Epithelial cell of esophagus (primary cell): ENCODE data around the gene TBC1D16.

Experiments used
- DNase-seq: peaks from one replicate; pipeline ENCODE4 v3.0.0; 2010; ENCODE audit warnings: low read depth
- H3K4me3 ChIP-seq: 2 replicates; pipeline ENCODE4 v1.5.1; 2011; ENCODE audit warnings: mild to moderate bottlenecking, low read length, control low read depth
- TF ChIP-seq, protein P1 (sequence below): IDR thresholded peaks from 2 replicates; pipeline ENCODE4 v1.5.1; 2011; ENCODE audit warnings: low read depth, mild to moderate bottlenecking, low read length, control low read depth, inconsistent platforms; ENCODE audit not compliant: insufficient read depth; ENCODE audit errors: missing control alignments

TBC1D16 gene

DNA sequence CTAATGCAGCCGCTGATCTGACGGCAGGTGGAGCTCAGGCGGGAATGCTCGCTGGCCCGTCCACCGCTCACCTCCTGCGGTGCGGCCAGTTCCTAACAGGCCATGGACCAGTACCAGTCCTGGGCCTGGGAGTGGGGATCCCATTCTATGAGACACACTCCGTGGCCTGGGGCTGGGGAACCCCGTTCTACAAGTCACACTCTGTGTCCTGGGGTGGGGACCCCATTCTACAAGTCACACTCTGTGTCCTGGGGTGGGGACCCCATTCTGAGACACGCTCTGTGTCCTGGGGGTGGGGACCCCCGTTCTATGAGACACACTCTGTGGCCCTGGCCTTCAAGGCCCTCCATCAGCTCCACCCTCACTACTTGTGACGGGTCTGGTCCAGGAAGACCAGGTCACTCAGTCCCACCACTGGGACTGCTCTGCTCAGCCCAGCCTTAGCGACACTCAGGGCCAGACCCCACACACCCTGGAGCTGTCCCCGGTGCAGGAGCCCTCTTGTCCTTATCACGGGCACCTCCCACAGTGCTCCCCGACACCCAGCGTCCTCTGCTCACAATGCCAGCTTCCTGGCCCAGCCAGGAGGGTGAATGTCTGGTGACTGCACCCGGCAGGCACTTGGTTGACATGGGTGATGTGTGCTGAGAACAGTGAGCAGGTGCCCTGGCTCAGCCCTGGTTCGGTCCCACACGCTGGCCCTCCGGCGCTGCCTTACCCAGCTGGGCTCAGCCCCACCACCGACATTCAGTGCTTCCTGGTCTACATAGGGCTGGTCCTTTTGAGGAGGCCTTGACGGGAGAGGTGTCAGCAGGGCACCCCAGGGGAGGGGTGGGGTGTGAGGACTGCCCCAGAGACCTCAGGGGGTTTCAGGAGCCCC lies 89.1 kb downstream of the TBC1D16 start:
- TF ChIP-seq, protein P1, sequence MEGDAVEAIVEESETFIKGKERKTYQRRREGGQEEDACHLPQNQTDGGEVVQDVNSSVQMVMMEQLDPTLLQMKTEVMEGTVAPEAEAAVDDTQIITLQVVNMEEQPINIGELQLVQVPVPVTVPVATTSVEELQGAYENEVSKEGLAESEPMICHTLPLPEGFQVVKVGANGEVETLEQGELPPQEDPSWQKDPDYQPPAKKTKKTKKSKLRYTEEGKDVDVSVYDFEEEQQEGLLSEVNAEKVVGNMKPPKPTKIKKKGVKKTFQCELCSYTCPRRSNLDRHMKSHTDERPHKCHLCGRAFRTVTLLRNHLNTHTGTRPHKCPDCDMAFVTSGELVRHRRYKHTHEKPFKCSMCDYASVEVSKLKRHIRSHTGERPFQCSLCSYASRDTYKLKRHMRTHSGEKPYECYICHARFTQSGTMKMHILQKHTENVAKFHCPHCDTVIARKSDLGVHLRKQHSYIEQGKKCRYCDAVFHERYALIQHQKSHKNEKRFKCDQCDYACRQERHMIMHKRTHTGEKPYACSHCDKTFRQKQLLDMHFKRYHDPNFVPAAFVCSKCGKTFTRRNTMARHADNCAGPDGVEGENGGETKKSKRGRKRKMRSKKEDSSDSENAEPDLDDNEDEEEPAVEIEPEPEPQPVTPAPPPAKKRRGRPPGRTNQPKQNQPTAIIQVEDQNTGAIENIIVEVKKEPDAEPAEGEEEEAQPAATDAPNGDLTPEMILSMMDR, result no peak
- no peak overlapping the region for H3K4me3 ChIP-seq
- DNase-seq, result no peak

DNA sequence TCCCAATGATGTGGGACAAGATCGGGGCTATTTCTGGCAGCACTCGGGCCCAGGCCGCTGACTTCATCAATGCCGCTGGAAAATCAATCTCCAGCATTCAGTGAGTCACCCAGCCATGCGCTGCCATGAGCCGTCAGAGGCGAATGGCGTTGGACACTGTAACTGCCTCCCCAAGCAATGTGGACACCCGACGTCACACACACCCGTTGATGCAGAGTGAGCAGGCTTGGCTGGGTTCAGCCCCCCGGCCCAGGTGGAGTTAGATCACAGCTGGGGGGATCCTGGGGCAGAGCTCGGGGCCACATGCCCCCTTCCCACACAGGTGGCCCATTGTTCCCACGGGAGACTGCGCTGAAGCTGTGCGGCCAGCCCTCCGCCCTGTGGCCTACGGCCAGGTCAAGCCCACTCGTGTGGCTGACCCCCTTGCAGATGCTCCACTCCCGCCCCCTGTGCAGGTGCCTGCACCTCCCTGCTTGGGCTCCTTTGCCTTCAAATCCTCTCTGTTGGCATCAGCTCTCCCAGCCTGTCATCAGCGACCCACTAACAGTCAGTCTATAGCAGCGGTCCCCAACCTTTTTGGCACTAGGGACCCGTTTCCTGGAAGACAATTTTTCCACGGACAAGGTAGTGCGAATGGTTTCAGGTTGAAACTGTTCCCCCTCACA lies 89.9 kb downstream of the TBC1D16 start:
- no peak overlapping the region for H3K4me3 ChIP-seq
- DNase-seq, result no peak

DNA sequence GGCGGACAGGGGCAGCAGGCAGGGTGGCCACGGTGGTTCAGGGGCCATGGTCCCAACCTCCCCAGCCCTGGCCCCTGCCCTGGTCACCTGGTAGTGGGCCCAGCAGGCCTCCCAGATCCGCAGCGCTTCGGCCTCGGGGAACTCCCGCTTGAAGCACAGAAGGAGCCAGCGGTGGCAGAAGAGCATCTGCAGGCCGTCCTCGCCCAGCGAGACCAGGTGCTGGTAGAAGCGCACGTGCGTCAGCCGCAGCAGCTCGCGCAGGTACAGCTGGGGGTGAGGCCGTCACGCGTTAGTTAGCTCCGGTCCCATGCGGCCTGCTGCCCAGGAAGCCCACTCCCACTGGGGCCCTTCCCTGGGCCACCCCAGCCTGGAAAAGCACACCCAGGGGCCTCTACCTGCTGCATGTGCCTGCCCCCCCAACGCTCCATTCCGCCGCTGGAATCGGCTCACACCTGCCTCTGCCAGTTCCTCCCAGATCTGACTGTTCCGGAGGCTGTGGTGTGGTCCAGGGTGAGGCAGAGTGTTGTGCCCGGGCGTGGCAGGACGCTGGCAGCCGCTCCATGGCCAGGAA lies 90.8 kb downstream of the TBC1D16 start:
- no peak for DNase-seq
- TF ChIP-seq, protein P1, result no peak
- no peak overlapping the region for H3K4me3 ChIP-seq

More for the DNA sequence above, 89.9 kb downstream of the TBC1D16 start:
- TF ChIP-seq, protein P1, result no peak

DNA sequence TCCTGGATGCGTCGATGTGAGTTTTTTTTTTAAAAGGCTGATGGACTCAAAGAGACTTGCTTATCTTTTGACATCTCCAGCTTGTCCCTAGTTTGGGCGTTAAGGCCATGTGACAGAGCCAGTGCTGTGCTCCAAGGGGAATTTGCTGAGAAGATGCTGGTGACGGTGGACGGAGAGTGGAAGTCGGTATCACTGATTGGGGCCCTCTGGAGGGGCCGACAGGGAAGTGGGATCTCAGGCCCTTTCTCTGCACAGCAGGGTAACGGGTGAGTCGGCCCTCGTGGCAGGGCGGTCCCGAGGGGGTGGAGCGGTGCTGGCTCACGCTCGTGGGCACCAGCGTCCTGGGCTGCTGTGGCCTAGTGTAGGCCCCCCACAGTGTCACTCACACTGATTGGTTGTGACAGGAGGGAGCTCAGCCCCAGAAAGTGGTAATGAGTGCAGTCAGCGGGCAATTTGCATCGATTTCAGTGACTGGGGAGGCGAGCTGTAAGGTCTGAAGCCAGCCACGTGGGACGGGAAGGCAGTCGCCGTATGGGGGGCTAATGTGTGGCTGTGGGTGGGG lies 91.3 kb downstream of the TBC1D16 start:
- DNase-seq, result no peak
- TF ChIP-seq, protein P1, result no peak
- no peak overlapping the region for H3K4me3 ChIP-seq

DNA sequence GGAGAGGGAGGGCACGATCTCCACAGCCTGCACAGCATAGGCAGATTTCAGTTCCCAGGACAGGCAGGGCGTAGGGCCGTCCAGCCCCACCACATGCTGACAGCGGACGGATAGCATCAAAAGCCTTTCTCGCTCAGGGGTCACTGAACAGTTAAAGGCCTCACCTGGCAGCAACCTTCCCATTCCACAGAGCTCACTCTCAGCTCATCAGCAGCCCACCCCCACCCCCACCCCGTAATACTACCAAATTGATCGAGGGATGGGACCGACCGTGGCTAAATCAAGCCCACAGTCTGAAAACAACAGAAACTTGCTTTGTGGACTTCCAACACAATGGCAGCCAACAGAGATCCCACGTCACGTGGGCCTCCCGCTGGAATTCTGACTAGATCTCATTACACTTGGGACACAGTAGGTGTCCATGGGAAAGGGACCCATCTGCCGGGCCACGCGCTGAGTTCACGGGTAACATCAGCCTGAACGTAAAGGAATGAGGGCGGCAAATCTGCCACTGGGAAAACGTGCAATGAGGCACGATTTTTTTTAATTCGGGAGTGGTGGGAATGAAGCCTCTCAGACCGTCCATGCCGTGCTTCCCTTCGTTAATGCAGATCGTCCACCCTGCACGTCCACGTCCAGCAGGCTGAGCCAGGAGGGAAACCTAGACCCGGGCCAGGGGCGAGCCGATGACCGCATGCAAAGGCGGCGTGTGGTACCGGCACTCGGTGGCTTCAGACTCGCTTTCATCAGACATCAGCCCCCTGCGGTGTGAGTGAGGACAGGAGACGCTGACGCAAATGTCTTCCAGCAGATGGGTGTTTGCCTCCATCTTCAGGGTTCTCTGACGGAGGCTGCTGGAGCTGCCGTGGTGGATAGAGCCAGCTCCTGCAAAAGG lies 92.1 kb downstream of the TBC1D16 start:
- TF ChIP-seq, protein P1, result no peak
- H3K4me3 ChIP-seq, result no peak overlapping the region
- no peak for DNase-seq
